NCI-H748 treated with DMSO at 0.1 percent for 48 hours (cell line): ENCODE measurements around the gene SEC61G.

Experiments
- DNase-seq: peaks from one replicate; lab custom pipeline; 2025; lab: John Stamatoyannopoulos, UW

Gene SEC61G

GRCh38 chr7:54758702-54759592 is at the start of gene SEC61G:
Gene SEC61G, minus strand, starts transcription at chr7:54759211. Its CDS starts 1,623 bp downstream, at chr7:54757588.
- DNase-seq: peak; percentile 84

- no peak for DNase-seq
Observed at GRCh38 chr7:54802841-54803240, 43.8 kb upstream of the SEC61G start.

GRCh38 chr7:54802114-54802513 is 43.1 kb upstream of the SEC61G start:
- no peak for DNase-seq

GRCh38 chr7:54799792-54800191 is 40.8 kb upstream of the SEC61G start:
- no peak for DNase-seq

GRCh38 chr7:54798530-54798929 is 39.5 kb upstream of the SEC61G start:
- no peak for DNase-seq

- no peak for DNase-seq
Observed at GRCh38 chr7:54796853-54797252, 37.8 kb upstream of the SEC61G start.

- peak; percentile 46 for DNase-seq
Observed at GRCh38 chr7:54796150-54796549, 37.1 kb upstream of the SEC61G start.

- DNase-seq: no peak
Observed at GRCh38 chr7:54792383-54792782, 33.4 kb upstream of the SEC61G start.

GRCh38 chr7:54788664-54789063 is 29.7 kb upstream of the SEC61G start:
- peak; percentile 88 for DNase-seq

- no peak for DNase-seq
Observed at GRCh38 chr7:54785261-54785660, 26.2 kb upstream of the SEC61G start.

GRCh38 chr7:54783952-54784351 is 24.9 kb upstream of the SEC61G start:
- no peak for DNase-seq

- no peak for DNase-seq
Observed at GRCh38 chr7:54782829-54783228, 23.8 kb upstream of the SEC61G start.

GRCh38 chr7:54782314-54782713 is 23.3 kb upstream of the SEC61G start:
- no peak for DNase-seq

- DNase-seq: no peak
Observed at GRCh38 chr7:54781134-54781920, 22.3 kb upstream of the SEC61G start.

- DNase-seq: no peak
Observed at GRCh38 chr7:54780490-54780889, 21.5 kb upstream of the SEC61G start.

GRCh38 chr7:54778696-54779540 is 19.9 kb upstream of the SEC61G start:
- DNase-seq: no peak

GRCh38 chr7:54778166-54778565 is 19.2 kb upstream of the SEC61G start:
- DNase-seq: no peak

- DNase-seq: no peak
Observed at GRCh38 chr7:54774785-54775740, 16.1 kb upstream of the SEC61G start.

- peak; percentile 66 for DNase-seq
Observed at GRCh38 chr7:54773472-54774399, 14.7 kb upstream of the SEC61G start.

GRCh38 chr7:54769203-54769602 is 10.2 kb upstream of the SEC61G start:
- no peak for DNase-seq
